Hepatocyte (in vitro differentiated cells): ENCODE measurements around the gene PLXNA3.

Source experiments
- CTCF ChIP-seq: fragments of 200-600 bp; sonication (generic); IDR thresholded peaks from 2 replicates; pipeline ENCODE4 v1.5.1; 2016; ENCODE audit warnings: antibody characterized with exemption, mild to moderate bottlenecking; ENCODE audit not compliant: poor library complexity
- EZH2 ChIP-seq: fragments of 200-600 bp; sonication (generic); IDR thresholded peaks from 2 replicates; pipeline ENCODE4 v1.6.1; 2016; ENCODE audit warnings: antibody characterized with exemption, mild to moderate bottlenecking, borderline replicate concordance

GRCh38 chrX:154462396-154462795 lies 4.3 kb downstream of the PLXNA3 start:
- TF ChIP-seq CTCF (no peak), EZH2 (no peak)
